Dermis blood vessel endothelial cell (primary cell): Measurements from ENCODE around the gene FRMD7. TPM values are rescaled to one million over a fixed set of nuclear protein-coding genes. Genes with fewer than 3 reads are reported as not detected.
"Not testable (repeated sequence)": the region's sequence is repeated elsewhere in the genome, so short reads cannot be mapped to it uniquely, and the experiment has no call there.

Source experiments
- DNase-seq: peaks from one replicate; pipeline ENCODE4 v3.0.0; 2010
- total RNA-seq: library from RNA; depleted of rRNA; stranded (reverse); fragments of >200 nt; gene quantifications from 2 replicates; pipeline ENCODE4 v1.2.3, GENCODE V29; 2014

FRMD7 gene, protein sequence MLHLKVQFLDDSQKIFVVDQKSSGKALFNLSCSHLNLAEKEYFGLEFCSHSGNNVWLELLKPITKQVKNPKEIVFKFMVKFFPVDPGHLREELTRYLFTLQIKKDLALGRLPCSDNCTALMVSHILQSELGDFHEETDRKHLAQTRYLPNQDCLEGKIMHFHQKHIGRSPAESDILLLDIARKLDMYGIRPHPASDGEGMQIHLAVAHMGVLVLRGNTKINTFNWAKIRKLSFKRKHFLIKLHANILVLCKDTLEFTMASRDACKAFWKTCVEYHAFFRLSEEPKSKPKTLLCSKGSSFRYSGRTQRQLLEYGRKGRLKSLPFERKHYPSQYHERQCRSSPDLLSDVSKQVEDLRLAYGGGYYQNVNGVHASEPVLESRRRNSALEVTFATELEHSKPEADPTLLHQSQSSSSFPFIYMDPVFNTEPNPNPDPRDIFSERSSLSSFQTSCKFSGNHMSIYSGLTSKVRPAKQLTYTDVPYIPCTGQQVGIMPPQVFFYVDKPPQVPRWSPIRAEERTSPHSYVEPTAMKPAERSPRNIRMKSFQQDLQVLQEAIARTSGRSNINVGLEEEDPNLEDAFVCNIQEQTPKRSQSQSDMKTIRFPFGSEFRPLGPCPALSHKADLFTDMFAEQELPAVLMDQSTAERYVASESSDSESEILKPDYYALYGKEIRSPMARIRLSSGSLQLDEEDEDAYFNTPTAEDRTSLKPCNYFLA
- total RNA-seq = not detected in 2 replicates

DNA sequence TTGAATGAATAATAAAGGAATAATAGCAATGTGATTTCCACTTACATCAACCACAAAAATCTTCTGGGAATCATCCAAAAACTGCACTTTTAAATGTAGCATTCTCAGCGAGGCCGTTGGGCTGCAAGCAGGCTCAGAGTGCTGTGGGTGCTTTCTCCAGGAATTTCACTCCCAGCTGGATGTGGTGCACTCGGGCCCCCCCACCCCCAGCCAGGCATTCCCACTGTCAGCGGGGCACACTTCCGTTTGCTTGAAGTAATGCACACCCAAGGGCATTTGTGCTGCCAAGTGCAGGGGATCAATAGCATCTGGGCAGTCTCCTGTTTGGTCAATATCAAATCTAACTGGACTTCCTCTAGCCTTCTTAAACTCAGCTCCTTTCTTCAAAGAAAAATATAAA is at the start of gene FRMD7:
TSS of gene FRMD7 (minus strand) at position 278 of the 400 bp plus-strand sequence. CDS start at position 102, 176 bp downstream.
- DNase-seq = no peak

DNA sequence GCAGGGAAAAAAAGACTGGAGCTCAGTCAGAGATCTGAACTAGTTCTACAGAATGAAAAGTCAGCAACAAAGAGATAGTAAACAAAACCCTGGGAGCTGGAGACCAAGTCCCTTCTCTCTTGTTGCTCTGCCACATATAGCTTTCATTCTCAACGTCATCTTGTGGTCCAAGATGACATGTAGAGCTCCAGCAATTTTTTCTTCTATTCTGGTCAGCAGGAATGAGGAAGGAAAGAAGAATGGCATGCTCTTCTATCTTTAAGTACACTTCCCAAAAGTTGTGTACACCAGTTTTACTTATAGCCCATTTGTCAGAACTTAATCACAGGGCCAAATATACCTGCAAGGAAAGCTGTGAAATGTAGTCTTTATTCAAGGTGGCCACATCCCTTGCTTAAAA is 45.8 kb upstream of the FRMD7 start:
- no peak for DNase-seq

DNA sequence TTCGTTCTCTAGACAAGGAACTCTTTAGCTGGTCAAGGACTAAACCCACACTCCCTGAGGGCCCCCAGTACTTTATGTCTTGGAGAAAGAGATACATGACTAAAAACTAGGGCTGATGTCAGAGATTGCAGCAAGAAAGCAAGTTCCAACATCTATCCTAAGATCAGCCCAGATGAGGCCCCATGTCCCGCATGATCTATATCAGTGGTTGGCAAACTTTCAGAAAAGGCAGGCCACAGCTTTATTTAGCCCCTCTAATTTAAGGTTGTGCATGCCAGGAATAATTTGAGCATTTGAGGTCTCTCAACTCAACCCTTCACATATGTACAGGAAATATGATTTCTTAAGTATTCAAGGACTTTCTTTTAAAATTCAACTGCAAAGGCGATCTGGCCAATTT is 44.1 kb upstream of the FRMD7 start:
- DNase-seq = no peak

DNA sequence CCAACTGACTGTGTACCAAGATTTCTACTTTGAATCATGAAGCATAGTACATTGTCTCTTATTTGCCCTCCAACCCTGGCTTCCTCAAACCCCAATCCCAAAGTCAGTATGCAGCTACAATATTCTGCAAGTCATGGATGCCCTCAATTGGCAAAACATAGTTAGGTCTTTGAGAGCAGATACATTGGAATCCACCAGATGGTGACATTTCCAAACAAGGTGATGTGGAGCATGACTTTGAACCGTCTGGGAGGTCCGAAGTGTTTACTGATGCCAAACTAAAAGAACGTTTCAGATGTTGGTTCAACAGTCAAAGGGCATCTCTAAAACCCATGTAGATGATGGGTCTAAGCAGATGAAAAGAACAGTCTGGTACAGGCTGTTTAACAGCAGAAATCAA is 43.7 kb upstream of the FRMD7 start:
- peak; percentile 50 for DNase-seq

DNA sequence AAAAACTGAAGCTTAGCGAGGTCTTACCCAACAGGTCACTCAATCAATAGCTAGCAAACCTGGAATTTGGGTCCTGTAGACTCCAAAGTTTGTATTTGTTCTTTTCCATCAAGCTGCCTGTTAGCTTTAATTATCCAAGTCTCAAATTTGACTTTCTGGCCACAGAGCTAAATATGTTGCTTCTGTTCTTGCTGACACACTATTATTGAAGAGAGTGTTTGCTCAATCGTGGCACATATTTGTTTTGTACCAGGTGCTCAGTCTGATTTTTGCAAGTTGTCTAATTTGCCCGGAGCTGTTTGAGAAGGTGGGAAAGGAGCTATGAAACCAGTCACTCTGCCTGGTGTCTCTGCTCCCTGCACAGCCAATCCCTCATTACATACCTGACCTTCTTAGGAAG is 41.7 kb upstream of the FRMD7 start:
- DNase-seq = no peak

DNA sequence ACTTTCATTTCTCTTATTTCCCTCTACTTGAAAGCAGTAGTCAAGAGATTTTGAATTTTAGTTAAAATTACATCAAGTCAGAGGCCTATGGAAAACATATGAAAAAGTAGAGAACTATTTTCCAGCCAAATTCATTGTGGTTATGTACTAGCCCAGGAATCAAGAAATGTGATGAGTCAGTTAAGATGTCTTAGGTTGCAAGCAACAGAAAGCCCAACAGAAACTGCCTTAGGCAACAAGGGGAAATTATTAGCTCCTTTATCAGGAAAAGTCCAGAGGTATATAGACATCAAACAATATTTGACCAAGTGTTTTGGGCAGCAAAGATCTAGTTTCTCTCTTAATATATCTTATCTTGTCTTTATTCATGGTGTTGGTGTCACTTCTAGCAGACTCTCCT is 37.8 kb upstream of the FRMD7 start:
- no peak for DNase-seq

DNA sequence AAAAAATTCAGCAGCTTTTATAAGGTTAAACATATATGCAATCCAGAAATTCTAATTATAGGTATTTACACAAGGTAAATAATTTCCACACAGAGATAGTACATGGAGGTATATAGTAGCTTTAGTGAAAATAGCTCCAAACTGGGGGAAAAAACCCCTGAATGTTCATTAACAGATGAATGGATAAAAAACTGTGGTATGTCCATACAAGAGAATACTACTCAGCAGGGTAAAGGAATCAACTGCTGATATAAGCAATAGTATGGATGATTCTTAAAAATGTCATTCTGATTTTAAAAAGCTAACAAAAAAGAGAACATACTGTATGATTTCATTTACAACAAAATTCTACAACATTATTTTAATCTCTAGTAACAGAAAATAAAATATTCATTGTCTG is 37.2 kb upstream of the FRMD7 start:
- DNase-seq = no peak

DNA sequence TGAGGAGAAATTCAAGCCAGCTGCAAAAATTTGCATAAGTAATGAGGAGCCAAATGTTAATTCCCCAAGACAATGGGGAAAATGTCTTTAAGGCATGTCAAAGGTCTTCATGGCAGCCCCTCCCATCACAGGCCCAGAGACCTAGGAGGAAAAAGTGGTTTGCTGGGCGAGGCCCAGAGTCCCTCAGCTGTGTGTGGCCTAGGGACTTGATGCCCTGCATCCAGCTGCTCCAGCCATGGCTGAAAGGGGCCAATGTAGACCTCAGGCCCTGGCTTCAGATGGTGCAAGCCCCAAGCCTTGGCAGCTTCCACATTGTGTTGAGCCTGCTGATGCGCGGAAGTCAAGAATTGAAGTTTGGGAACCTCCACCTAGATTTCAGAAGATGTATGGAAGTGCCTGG is 35.3 kb upstream of the FRMD7 start:
- not testable (repeated sequence) for DNase-seq

DNA sequence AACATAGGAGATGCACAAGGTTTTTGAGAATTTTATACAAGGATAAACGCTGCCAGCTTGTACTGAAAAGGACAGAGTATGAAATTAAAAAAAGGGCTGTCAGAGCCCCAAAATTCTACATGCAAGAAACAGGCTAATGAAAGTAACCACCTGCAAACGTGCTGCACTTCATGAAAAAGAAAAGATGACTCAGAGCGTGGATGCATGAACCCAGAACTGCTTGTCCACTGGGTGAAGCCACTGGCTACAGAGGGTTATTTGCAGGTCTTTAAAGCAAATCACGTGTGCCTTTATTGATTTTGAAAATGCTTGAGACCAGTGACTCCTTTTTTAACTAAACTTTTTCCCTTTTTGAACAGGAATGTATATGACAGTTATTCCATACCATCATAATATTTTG is 25.3 kb upstream of the FRMD7 start:
- no peak for DNase-seq

DNA sequence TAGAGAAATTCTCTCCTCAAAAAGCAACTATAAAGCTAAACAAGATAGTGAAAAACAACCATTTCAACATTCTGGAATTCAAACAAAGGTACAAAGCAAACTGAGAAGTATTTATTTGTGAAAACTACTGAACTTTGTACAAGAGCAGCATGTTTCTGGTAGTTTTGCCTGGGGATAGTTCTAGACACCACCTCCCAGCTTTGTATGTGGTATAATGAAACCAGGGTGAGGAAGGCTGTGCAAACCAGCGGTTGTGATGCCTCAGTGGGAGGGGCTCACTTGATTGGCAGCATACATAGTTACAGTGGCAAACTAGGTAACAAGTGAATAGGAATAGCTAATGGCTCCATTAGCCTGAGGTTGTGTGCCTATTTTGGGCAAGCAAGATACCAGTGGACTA is 18.6 kb upstream of the FRMD7 start:
- no peak for DNase-seq

DNA sequence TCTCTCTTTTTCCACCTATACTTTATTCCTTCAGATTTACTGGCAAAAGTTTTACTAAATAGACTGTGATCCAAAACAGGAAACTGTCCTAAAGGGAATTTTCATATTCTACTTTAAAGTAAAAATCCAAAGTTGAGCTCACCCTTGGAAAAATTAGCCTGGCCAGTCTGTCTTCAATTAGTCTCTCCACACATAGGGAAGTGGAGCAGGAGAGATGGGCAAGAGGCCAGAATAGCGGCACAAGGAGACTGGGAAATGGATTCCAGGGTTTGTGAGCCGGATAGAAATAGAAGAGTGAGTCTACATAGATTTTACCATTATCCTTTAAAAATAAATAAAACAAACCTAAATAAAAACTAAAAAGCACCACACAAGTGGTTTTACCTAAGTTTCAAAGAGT is 16.2 kb upstream of the FRMD7 start:
- DNase-seq = no peak

DNA sequence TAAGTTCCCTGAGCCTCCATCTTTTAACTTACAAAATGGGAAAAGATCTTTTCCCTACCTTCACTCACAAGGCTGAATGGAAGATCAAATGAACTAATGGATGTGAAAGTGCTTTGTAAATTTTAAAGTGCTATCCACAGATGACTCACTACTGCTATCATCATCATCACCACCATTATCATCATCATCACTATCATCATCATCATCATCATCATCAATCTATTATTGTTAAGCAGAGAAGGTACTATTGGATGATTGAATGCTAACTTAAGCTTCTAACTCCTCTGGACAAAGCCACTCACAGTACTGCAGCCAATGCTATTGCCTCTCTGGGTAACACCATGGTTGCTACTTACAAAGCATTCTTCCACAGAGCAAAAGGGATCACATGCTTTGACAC is 1.9 kb downstream of the FRMD7 start:
- DNase-seq = no peak

DNA sequence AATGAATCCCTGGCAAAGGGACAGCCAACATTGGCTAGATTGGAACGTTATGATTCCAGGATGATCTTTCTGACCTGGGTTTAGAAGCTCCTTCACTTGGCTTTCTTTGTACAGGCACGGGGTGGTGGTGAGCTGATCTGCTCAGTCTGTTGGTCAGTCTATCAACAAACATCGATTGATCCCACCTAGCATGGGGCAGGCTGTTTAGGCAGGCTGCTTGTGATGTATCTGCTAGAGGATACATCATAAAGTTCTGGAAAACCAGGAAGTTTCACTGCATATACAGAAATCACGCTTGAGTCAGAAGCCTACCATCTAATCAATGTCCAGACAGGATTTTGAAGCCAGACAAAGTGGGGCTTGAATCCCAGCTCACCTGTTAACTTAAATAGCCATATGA is 6.9 kb downstream of the FRMD7 start:
- no peak for DNase-seq

DNA sequence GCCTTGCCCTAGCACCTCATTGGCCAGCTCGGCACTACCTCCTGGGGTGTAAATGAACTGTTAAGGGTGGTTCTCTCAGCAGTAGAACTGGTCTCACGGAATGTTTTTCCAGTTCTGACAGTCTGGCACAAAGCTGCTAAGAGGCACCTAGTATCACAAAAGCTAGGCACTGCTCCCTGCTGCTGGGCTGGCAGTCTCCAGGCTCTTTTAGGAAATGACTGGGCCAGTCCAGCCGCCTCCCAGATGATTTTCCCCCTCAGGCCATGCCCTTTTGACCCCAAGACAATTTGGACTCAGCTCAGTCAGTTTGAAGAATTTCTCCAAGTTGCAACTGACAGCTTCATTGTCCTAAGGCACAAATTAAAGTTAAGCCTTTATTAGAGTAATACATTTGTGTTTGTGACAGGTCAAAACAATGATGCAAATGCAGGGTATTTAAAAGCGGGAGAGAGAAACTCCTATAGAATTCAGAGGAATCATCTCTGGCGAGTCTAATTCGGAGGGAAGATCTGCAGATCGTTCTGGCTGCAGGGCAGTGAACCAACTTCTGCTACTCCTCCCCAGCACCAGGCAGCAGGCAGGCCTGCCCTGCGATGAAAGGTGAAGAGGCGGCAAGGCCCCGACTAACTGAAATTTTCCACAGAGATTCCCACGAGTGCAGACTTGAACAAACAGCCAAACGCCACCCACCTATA is 7.9 kb downstream of the FRMD7 start:
- no peak for DNase-seq

DNA sequence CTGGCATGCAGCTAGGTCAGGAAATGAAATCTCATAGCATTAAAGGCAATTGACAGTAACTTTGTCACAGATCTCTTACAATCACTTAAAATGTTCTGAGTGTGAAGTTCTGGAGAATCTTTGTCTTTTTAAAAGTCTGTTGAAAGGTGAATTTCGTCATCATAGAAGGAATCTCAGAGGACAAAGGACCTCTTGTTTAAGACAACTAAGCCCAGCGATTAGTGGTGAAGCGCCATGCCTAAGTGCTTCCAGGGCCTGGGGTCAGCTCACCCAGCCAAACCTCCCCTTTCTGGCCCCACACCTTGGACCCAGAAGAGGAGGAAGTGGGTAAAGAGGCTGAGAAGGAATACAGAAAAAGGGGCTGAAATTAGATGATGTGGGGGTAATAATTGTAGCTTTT is 8.5 kb downstream of the FRMD7 start:
- no peak for DNase-seq

DNA sequence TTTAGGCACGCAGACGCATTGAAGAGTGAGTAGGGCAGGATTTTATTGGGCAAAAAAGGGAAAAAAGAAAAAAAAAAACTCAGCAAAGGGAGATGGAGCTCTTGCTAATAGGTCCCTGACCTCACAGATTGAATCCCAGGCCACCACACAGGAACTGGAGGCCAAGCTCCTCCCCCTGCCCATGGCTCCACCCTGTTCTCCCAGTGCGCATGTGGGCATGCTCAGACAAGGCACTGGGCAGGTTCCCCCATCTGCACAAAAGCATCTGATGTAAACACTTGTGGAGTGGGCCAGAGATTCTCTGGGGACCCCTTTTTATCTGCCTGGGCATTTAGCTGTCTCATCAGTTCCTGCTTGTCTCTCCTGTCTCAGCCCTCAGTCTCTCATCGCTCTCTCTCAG is 9.5 kb downstream of the FRMD7 start:
- no peak for DNase-seq

DNA sequence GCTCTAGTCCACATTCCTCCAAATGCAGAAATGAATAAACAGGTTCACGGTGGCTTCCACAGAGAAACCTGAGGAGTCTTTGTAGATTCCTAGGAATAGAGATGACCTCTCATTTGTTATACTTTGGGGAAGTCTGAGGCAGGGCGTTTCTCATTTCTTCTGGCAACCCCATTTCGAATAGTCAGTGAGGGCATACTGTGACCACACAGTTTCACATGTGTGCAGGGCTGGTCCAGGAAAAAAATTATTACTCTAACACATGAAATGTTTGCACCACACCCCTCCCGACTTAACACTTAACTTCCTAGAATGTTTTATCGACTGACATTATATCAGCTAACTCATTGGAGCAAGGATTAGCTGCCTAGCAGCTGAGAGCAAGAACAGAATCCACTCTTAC is 12.0 kb downstream of the FRMD7 start:
- no peak for DNase-seq

DNA sequence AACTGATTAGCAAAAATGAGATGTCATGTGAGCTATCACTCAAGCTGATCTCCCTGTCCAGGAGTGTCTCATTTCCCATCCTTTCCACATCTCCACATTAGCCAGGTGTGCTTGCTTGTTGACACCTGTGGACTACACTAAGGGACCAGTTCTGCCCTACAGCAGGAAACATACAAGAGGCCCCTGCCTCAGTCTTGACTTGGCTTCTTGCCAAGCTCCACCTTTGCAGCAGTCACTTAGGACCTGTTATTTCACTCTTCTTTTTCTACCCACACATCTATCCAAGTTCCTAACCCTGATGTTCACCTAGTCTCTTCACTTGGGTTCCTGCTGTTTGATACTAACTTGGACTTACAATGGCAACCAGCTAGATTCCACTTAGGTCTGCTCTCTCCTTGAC is 13.2 kb downstream of the FRMD7 start:
- no peak for DNase-seq

DNA sequence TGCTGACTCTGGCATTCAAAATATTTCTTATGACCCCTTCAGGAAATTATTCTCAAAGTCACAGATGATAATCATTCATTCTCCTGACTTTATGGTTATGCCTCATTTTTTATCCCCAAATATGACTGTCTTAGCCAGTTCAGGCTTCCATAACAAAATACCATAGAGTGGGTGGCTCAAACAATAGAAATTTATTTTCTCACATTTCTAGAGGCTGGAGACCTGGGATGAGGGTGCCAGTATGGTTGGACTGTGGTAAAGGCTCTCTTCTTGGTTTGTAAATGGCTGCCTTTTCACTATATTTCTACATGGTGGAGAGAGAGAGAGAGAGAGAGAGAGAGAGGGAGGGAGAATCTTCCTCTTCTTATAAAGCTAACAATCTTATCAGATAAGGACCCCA is 20.5 kb downstream of the FRMD7 start:
- DNase-seq = no peak

DNA sequence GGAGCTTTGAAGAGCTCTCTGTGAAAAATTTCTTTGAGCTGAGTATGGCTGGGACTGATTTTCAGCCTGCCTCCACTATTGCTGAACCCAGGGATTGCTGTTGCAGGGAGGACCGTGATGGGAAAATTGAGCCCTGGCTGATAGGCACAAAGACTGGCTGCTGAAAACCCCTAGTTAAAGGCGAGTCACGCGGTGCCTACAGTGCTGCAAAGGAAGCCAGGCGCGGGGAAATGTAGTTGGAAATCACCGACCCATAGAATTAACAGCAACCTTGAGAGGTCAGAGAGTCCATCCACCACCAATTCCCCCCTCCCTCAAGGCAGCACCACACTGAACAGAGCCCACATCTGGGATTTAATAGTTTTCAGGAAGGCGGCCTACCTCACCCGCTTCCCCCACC is 26.0 kb downstream of the FRMD7 start:
- DNase-seq = no peak

DNA sequence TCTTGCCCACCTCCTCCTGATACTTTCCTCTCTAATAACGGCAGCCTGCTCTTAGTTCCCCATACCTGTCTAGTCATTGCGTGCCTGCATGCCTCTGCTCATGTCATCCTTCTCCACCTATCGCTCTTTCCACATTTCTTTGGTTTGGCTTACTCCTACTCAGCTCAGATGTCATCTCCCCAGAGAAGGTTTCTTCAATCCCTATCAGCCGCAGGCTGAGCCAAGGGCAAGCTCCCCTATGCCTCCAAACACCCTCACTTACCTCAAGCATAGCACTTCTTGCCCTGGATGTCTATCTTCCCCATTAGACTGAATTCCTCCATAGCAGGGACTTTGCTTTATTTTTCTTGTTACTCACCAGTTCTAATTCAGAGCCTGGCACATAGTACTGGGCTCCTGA is 26.6 kb downstream of the FRMD7 start:
- no peak for DNase-seq

DNA sequence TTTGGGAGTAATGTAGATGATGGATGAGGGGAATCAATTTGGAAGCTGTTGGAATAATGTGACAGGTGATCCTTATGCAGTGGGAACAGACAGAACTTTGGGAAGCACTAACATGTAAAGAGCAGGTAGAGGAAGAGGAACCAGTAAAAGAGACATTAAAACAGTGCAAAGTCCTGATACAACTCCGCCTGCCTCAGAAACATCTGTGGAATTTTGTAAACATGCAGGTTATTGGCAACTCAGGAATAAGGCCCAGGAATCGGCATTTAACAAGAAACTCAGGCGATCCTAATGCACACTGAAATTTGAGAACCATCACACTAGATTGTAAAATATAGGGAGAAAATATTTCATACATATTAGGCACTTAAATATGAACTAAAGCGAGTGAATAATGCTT is 29.1 kb downstream of the FRMD7 start:
- DNase-seq = not testable (repeated sequence)

DNA sequence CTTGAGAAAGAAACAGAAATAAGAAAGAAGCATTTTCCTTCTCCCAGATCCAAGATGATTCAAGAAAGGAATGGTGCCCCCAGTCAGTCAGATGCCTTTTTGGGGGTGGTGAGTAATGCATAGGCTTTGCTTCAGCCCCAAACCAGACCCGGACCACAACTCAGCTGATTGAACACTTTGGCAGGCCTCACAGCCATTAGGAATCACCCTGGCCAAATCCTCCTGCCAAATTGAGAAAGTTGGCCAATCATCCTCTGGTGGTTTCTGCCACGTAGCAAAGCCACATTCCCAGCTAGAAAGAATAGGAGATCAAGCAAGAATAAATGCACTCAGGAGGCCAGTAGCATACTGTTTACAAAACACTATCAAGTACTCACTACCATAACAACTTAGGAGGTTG is 33.7 kb downstream of the FRMD7 start:
- no peak for DNase-seq
